ENCODE data around the gene MALL.

The MALL gene

GRCh38 chr2:110140401-110140800 lies 24.8 kb upstream of the MALL start:
- Histone ChIP-seq H3K4me1 (ENCODE audit: control insufficient read depth, insufficient read depth, low read length) (peaks cover 8% of the 10 kb centered on the region), H3K27me3 (replicated peaks; ENCODE audit: control insufficient read depth, insufficient read depth, low read length) (no peaks in the 10 kb centered on the region), H3K4me3 (ENCODE audit: low read length) (no peak overlapping the region), H3K9ac (ENCODE audit: low read length) (no peak overlapping the region), H3K36me3 (ENCODE audit: control insufficient read depth, insufficient read depth, low read length, severe bottlenecking) (no peaks in the 10 kb centered on the region), H3K9me3 (ENCODE audit: control insufficient read depth, low read length) (no peaks in the 10 kb centered on the region)
- no peak for DNase-seq (ENCODE audit: low read depth)

DNA sequence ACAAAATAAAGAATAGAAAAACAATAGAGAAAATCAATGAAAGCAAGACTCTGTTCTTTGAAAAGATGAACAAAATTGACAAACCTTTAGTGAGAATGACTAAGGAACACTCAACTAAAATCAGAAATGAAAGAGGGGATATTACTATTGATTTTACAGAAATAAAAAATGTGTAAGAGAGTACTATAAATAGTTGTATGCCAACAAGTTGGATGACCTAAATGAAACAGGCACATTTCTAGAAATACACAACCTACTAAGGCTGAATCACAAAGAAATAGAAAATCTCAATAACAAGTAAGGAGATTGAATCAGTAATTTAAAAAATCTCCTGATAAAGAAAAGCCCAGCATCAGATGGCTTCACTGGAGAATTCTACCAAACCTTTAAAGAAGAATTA lies 18.4 kb upstream of the MALL start:
- no peak for DNase-seq (ENCODE audit: low read depth)
- Histone ChIP-seq H3K4me3 (ENCODE audit: low read length) (no peak overlapping the region), H3K27me3 (replicated peaks; ENCODE audit: control insufficient read depth, insufficient read depth, low read length) (no peaks in the 10 kb centered on the region), H3K4me1 (ENCODE audit: control insufficient read depth, insufficient read depth, low read length) (no peaks in the 10 kb centered on the region), H3K36me3 (ENCODE audit: control insufficient read depth, insufficient read depth, low read length, severe bottlenecking) (no peaks in the 10 kb centered on the region), H3K9me3 (ENCODE audit: control insufficient read depth, low read length) (peaks cover 9% of the 10 kb centered on the region), H3K9ac (ENCODE audit: low read length) (no peak overlapping the region)

- Histone ChIP-seq H3K9ac (ENCODE audit: low read length) (no peak overlapping the region), H3K4me1 (ENCODE audit: control insufficient read depth, insufficient read depth, low read length) (peaks cover 8% of the 10 kb centered on the region), H3K4me3 (ENCODE audit: low read length) (no peak overlapping the region), H3K27me3 (replicated peaks; ENCODE audit: control insufficient read depth, insufficient read depth, low read length) (no peaks in the 10 kb centered on the region), H3K9me3 (ENCODE audit: control insufficient read depth, low read length) (peaks cover 9% of the 10 kb centered on the region), H3K36me3 (ENCODE audit: control insufficient read depth, insufficient read depth, low read length, severe bottlenecking) (no peaks in the 10 kb centered on the region)
- no peak for DNase-seq (ENCODE audit: low read depth)
Measured at GRCh38 chr2:110131166-110131565, 15.5 kb upstream of the MALL start.

DNA sequence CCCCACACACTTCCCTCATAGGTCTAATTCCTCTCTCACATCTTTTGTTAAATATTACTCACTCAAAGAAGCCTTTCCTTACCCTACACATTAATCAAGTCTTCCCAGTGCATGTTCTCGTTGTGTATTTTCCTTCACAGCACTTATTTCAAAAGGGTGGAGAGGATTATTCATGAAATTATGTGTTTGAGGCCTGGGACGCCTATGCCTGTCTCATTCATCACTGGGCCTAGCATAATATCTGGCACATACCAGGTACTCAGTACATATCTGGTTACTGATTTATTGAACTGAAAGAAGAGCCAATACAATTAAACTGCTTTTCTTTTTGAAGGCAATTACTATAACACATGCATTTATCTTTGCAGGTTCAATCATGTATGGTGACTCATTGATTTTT lies 15.1 kb upstream of the MALL start:
- Histone ChIP-seq H3K4me3 (ENCODE audit: low read length) (no peak overlapping the region), H3K9me3 (ENCODE audit: control insufficient read depth, low read length) (peaks cover 9% of the 10 kb centered on the region), H3K9ac (ENCODE audit: low read length) (no peak overlapping the region)

DNA sequence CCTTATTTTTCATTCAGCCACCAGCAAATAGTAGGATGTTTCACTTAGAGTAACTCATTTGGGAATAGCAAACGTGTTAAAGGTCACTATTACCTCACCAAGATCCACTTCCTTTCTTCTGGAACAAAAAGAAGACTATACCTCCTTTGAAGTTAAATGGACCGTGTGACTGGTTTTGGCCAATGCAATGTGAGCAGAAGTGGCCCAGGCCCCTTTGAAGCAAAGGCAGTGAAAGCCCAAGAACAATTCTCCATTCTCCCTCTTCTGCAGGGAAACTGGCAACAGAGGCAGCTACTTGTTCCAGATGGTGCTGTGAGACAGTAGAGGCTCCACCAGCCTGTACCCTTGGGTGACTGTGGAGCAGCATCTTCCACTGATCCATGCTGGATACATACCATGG lies 11.3 kb upstream of the MALL start:
- no peaks in the 10 kb centered on the region for H3K36me3 ChIP-seq (ENCODE audit: control insufficient read depth, insufficient read depth, low read length, severe bottlenecking)
- peaks cover 20% of the 10 kb centered on the region for H3K4me1 ChIP-seq (ENCODE audit: control insufficient read depth, insufficient read depth, low read length)
- H3K9ac ChIP-seq (ENCODE audit: low read length) = no peak overlapping the region
- H3K27me3 ChIP-seq (replicated peaks; ENCODE audit: control insufficient read depth, insufficient read depth, low read length) = no peaks in the 10 kb centered on the region
- DNase-seq (ENCODE audit: low read depth) = no peak
- H3K4me3 ChIP-seq (ENCODE audit: low read length) = no peak overlapping the region
- H3K9me3 ChIP-seq (ENCODE audit: control insufficient read depth, low read length) = no peaks in the 10 kb centered on the region

More for the DNA sequence above, 15.1 kb upstream of the MALL start:
- no peaks in the 10 kb centered on the region for H3K36me3 ChIP-seq (ENCODE audit: control insufficient read depth, insufficient read depth, low read length, severe bottlenecking)
- H3K4me1 ChIP-seq (ENCODE audit: control insufficient read depth, insufficient read depth, low read length) = peaks cover 11% of the 10 kb centered on the region
- H3K27me3 ChIP-seq (replicated peaks; ENCODE audit: control insufficient read depth, insufficient read depth, low read length) = no peaks in the 10 kb centered on the region
- DNase-seq (ENCODE audit: low read depth) = no peak

DNA sequence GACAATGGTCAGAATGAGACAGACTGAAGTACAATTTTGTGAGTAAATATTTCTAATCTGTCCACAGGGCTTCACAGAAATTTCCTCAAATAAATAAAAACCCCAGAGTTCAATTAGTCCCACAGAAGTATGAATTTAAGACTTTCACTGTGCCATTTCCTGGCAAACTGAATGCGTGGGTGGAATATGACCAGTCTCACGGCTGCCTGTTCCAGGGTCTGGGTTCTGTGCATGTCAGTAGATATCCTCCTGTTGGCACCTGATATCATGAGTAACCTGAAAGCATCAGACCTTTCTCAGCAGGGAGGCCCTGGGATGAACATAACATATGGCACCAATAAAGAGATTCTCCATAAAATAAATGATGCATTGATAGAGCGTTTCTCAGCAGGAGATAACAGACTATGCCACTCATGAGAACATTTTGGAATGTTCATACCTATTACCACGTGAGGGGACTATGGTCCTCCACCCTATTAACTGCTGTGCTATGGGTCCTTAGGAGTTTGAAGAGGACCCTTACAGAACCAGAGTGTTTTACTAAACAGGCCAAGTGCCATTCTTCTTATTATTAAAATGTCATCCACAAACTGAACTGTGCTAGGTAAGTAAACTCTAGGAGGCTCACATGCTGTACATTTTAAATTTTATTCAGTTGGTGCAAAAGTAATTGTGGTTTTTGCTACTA lies 10.6 kb upstream of the MALL start:
- Histone ChIP-seq H3K4me3 (ENCODE audit: low read length) (no peak overlapping the region), H3K36me3 (ENCODE audit: control insufficient read depth, insufficient read depth, low read length, severe bottlenecking) (no peaks in the 10 kb centered on the region), H3K9me3 (ENCODE audit: control insufficient read depth, low read length) (no peaks in the 10 kb centered on the region), H3K9ac (ENCODE audit: low read length) (no peak overlapping the region), H3K27me3 (replicated peaks; ENCODE audit: control insufficient read depth, insufficient read depth, low read length) (no peaks in the 10 kb centered on the region), H3K4me1 (ENCODE audit: control insufficient read depth, insufficient read depth, low read length) (peaks cover 25% of the 10 kb centered on the region)
- peak; percentile 24 for DNase-seq (ENCODE audit: low read depth)

DNA sequence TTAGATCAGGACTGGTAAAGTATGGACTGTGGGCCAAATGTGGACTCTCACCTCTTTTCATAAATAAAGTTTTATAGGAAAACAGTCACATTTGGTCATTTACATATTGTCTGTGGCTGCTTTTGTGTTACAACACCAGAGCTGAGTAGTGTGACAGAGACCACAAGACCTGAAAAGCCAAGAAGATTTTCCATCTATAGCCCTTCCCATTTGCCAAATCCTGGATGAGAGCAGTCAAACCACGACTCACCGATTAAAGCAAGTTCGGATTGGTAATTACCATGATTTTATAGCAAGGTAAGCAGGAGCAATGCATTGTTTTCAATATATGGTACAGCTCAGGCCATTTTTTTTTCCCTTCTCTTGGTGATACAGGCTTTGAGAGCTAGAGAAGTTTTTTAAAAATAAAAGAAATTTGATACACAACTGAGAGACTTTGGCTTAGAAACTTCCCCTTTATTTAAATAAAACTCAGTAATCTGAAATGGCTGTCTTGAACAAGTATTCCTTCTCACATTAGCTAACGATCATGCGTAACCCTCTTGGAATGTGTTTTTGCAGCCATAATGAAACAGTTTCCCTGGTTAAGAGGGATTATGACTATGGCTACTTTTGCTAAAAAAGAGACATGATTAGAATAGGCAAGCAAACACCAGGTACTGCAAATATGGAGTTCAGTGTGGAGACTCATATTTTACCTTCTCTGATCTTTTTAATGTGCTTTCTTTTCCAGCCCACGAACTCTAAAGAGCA lies 9.5 kb upstream of the MALL start:
- H3K4me1 ChIP-seq (ENCODE audit: control insufficient read depth, insufficient read depth, low read length) = peaks cover 36% of the 10 kb centered on the region
- H3K27me3 ChIP-seq (replicated peaks; ENCODE audit: control insufficient read depth, insufficient read depth, low read length) = no peaks in the 10 kb centered on the region
- H3K36me3 ChIP-seq (ENCODE audit: control insufficient read depth, insufficient read depth, low read length, severe bottlenecking) = no peaks in the 10 kb centered on the region
- H3K4me3 ChIP-seq (ENCODE audit: low read length) = no peak overlapping the region
- H3K9ac ChIP-seq (ENCODE audit: low read length) = no peak overlapping the region
- H3K9me3 ChIP-seq (ENCODE audit: control insufficient read depth, low read length) = no peaks in the 10 kb centered on the region
- peak; percentile 49 for DNase-seq (ENCODE audit: low read depth)

DNA sequence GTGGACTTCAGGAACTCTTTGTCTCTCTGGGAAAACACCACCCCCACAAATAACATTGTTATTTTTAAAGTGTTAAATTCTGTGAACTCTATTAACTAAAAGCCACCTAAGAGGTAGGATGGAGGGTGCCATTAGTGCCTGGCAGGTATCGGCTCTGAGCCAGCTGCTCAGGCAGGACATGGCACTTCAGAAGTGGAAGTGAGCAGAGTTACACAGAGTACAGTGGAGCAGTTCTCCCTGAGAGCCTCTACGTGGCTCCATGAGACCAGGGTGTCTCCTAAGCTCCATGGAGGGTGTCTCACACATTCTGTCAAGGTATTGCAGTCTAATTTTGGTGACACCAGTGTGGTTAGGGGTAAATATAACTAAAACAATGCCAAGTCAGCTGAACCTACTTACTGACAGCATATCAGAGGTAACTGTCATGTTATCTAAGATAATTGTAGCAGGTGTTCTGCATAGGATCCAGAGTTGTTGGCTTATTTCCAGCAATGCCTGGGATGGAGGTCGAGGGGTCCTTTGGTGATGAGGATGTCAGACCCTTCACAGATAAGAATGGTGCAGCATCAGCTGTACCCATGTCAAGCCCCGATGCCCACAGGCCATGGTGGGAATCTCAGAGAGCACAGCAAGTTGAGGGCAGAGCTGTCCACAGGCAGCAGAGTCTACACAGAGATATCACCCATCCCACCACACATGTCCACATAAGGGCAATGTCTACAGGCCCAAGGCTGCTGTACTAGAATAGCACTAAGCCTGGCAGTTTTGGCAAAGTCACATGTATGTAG lies 8.6 kb upstream of the MALL start:
- Histone ChIP-seq H3K36me3 (ENCODE audit: control insufficient read depth, insufficient read depth, low read length, severe bottlenecking) (no peaks in the 10 kb centered on the region), H3K4me1 (ENCODE audit: control insufficient read depth, insufficient read depth, low read length) (peaks cover 42% of the 10 kb centered on the region), H3K4me3 (ENCODE audit: low read length) (no peak overlapping the region), H3K27me3 (replicated peaks; ENCODE audit: control insufficient read depth, insufficient read depth, low read length) (no peaks in the 10 kb centered on the region), H3K9ac (ENCODE audit: low read length) (no peak overlapping the region), H3K9me3 (ENCODE audit: control insufficient read depth, low read length) (no peaks in the 10 kb centered on the region)
- no peak for DNase-seq (ENCODE audit: low read depth)

- H3K9me3 ChIP-seq (ENCODE audit: control insufficient read depth, low read length) = no peaks in the 10 kb centered on the region
- no peaks in the 10 kb centered on the region for H3K27me3 ChIP-seq (replicated peaks; ENCODE audit: control insufficient read depth, insufficient read depth, low read length)
- H3K4me3 ChIP-seq (ENCODE audit: low read length) = no peak overlapping the region
- peaks cover 43% of the 10 kb centered on the region for H3K4me1 ChIP-seq (ENCODE audit: control insufficient read depth, insufficient read depth, low read length)
- no peak for DNase-seq (ENCODE audit: low read depth)
- no peaks in the 10 kb centered on the region for H3K36me3 ChIP-seq (ENCODE audit: control insufficient read depth, insufficient read depth, low read length, severe bottlenecking)
- no peak overlapping the region for H3K9ac ChIP-seq (ENCODE audit: low read length)
Measured at GRCh38 chr2:110121592-110121991, 6.0 kb upstream of the MALL start.

- Histone ChIP-seq H3K9ac (ENCODE audit: low read length) (no peak overlapping the region), H3K36me3 (ENCODE audit: control insufficient read depth, insufficient read depth, low read length, severe bottlenecking) (no peaks in the 10 kb centered on the region), H3K4me3 (ENCODE audit: low read length) (no peak overlapping the region), H3K27me3 (replicated peaks; ENCODE audit: control insufficient read depth, insufficient read depth, low read length) (no peaks in the 10 kb centered on the region), H3K4me1 (ENCODE audit: control insufficient read depth, insufficient read depth, low read length) (peaks cover 43% of the 10 kb centered on the region), H3K9me3 (ENCODE audit: control insufficient read depth, low read length) (no peaks in the 10 kb centered on the region)
- DNase-seq (ENCODE audit: low read depth) = no peak
Measured at GRCh38 chr2:110121052-110121334, 5.4 kb upstream of the MALL start.

DNA sequence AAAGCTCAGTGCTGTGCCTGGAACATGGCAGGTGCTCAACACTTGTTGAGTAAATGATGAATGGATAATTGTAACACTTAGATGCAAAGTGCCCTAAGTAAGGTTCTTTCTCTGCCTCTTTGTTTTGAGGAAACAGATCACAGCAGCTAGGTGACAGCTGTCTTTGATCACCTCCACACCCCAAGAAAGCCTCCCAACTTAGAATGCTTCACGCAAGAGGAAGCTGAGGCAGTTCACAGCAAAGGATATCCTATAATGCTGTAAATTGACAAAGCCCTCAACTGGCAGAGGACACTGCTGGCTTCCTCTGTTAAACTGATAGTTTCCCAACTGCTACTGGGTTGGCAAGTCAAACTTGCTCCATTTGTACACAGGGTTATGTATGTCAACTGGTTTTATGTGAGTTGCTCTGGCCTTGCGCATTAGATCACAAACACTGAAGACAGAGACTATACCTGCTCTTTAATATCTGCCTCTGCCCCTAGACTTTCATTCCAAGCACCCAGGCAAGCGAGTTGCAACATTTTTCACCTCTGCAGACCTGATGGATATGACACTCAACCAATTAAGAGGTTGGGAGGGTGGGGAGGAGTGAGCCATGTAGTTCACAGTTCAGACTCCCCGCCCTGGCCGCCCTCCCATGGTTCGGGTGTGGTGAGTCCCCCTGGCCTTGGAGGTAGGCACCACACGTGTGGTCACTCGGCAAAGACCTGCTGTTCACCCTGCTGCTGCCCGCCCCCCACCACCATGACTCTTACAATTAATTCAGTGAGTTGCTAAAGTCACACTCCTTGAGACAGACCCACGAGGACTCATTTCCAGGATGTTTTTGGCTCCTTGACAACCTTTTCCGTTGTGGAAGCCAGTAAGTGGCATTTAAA lies 4.8 kb upstream of the MALL start:
- Histone ChIP-seq H3K27me3 (replicated peaks; ENCODE audit: control insufficient read depth, insufficient read depth, low read length) (no peaks in the 10 kb centered on the region), H3K9me3 (ENCODE audit: control insufficient read depth, low read length) (no peaks in the 10 kb centered on the region), H3K9ac (ENCODE audit: low read length) (no peak overlapping the region), H3K4me1 (ENCODE audit: control insufficient read depth, insufficient read depth, low read length) (peaks cover 47% of the 10 kb centered on the region), H3K36me3 (ENCODE audit: control insufficient read depth, insufficient read depth, low read length, severe bottlenecking) (no peaks in the 10 kb centered on the region), H3K4me3 (ENCODE audit: low read length) (no peak overlapping the region)
- no peak for DNase-seq (ENCODE audit: low read depth)

All from adipocyte (in vitro differentiated cells).